Raji (cell line): ENCODE results near the gene ABHD1.

ENCODE experiments used
- POLR2A ChIP-seq: IDR thresholded peaks from 2 replicates; pipeline ENCODE4 v1.6.1; 2011; ENCODE audit warnings: low read depth, low read length, control low read depth; ENCODE audit not compliant: insufficient read depth

The ABHD1 gene

GRCh38 chr2:27164960-27165763 is 41.5 kb downstream of the ABHD1 start:
- TF ChIP-seq POLR2A: no peak

- no peak for TF ChIP-seq POLR2A
These were observed 47.1 kb downstream of the ABHD1 start for GRCh38 chr2:27170581-27171337.

GRCh38 chr2:27171351-27171848 is 47.8 kb downstream of the ABHD1 start:
- TF ChIP-seq POLR2A: no peak

DNA sequence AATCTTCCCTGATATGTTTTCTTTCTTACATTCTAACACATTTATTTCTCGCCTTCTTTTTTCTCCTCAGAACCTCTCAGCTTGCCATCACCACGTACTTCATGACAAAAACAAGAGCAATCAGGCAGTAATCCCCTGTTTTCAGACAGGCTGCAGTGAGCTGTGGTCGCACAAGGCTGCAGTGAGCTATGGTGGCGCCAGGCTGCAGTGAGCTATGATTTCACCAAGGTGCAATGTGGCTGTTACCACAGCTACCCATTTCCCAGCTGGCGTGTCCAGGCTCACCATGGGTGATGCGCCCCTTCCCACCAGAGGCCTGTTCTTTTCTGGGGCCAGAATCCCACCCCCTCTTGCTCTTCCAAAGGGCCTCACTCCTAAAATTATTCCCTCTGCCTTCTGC is 51.0 kb downstream of the ABHD1 start:
- TF ChIP-seq POLR2A: no peak

DNA sequence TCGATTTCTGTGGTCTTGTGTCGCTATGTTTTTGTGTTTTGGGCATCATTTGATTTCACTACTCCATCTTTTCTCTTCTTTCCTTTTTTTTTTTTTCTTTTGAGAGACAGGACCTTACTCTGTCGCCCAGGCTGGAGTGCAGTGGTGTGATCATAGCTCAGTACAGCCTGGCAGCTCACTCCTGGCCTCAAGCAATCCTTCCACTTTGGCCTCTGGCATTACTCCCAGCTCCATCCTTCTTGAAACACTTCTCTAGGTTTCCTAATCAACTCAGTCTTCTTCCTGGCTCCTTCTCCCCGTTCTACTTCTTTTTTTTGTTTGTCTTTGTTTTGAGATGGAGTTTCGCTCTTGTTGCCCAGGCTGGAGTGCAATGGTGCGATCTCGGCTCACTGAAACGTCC is 51.7 kb downstream of the ABHD1 start:
- TF ChIP-seq POLR2A: no peak

DNA sequence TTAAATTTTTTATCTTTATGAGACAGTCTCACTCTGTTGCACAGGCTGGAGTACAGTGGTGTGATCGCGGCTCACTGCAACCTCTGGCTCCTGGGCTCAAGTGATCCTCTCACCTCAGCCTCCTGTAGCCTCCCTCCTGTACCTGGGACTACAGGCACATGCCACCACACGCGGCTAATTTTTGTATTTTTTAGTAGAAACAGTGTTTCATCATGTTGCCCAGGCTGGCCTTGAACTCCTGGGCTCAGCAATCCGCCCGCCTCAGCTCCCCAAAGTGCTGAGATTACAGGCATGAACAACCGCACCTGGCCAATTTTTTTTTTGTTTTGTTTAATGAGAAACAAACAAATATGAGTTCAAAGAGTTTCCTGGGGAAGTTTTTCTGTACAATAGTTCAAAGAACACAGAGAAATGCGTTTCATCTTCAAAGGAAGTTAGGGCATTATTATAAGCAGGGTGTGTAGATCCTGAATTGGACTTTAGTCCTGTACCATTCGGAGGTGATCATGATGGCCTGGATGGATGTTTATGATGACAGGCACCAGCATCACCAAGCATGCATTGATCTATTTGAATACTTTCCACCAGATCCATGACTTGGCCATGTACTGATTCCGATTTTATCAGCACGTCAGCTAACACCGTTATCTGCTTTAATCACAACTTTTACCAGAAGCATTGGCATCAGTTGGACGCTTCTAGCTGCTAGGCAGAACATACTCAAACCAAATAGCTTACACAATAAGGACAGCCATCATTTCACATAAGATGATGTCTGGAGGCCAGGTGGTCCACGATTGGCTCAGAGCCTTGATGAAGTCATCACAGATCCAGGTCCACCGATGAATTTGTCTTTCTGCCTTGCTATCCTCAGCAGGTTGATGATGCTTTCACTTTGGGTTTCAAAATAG is 54.1 kb downstream of the ABHD1 start:
- no peak for TF ChIP-seq POLR2A

GRCh38 chr2:27178469-27178868 is 54.9 kb downstream of the ABHD1 start:
- TF ChIP-seq POLR2A: no peak

DNA sequence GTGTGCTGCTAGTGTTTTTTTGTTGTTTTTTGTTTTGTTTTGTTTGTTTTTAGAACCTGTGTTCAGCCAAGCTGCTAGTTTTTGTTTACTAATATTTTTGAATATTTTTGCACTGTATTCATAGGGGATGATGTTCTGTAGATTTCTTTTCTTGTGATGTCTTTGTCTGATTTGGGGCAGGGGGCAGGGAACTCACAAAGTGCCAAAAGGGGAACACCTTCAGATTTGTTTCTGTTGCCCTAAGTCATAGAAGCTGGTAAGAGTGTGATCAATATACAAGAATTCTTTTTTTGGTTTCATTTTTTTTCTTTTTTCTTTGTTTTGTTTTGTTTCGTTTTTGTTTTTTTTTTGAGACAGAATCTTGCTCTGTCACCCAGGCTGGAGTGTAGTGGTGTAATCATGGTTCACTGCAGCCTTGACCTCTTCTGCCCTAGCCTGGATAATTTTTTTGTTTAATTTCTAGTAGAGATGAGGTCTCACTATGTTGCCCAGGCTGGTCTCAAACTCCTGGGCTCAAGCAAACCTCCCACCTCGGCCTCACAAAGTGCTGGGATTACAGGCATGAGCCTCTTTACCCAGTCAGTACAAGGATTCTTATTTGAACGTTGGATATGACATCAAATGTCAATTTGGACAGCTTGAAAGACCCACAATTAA is 55.9 kb downstream of the ABHD1 start:
- TF ChIP-seq POLR2A: no peak
